ENCODE measurements around the gene IRS1.

DNA sequence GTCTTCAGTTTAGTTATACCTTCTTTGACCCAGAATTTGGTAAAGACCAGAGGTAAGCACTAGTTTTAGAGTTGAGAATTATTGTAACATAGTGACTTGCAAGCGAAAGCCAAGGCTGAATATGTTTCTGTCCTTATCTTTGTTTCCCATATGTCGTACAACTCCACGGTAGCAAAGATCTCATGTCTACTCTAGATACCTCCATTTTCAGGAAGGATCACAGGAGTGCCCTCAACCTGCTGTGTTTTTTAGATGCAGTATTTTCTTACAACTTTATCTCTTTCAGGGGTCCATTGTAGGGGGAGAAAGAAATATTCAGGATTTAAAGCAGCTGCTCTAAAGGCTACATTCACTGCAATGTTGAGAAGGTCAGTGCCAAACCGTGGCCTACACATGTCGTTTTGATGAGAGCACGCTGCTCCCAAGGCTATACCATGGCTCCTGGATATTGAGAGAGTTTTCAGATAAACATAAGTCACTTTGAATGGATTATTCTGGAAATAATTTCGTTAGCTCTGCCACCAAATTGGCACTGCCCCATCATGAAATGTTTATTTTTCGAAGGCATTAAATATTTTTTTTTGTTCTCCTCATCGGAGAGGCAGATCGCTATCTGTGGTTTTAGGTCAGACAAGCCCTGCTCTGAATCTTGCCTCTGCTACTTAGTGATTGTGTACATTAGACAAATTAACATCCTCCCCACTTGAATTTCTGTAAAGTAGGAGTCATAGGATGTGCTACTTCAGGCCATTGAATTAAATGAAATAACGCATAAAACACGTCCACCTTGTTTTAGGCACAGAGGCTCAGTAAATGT is 38.4 kb upstream of the IRS1 start:
- TF ChIP-seq ZNF274 (IDR thresholded peaks at IDR 0.05; ENCODE audit: low read depth, low read length) (no peak), YY1 (IDR thresholded peaks at IDR 0.05; ENCODE audit: insufficient read depth, insufficient read length) (no peak), SUZ12 (IDR thresholded peaks at IDR 0.05; ENCODE audit: extremely low read depth, insufficient read depth, insufficient read length) (no peak)
